TTC549 (cell line): ENCODE data around the gene DOCK2.

Source experiments
- FAIRE-seq: peaks from 2 replicates; lab custom pipeline; 2012; peaks lifted over from hg19 to GRCh38; lab: Jason Lieb, UNC

Gene DOCK2

GRCh38 chr5:169870211-169870610 is 233.1 kb downstream of the DOCK2 start:
- no peak for FAIRE-seq

- FAIRE-seq: no peak
Observed at GRCh38 chr5:169871826-169872490, 234.9 kb downstream of the DOCK2 start.

GRCh38 chr5:169873642-169874041 is 236.6 kb downstream of the DOCK2 start:
- no peak for FAIRE-seq

GRCh38 chr5:169874621-169875020 is 237.5 kb downstream of the DOCK2 start:
- no peak for FAIRE-seq

- no peak for FAIRE-seq
Observed at GRCh38 chr5:169875091-169875728, 238.1 kb downstream of the DOCK2 start.

GRCh38 chr5:169875731-169876130 is 238.7 kb downstream of the DOCK2 start:
- FAIRE-seq: no peak

GRCh38 chr5:169876386-169876785 is 239.3 kb downstream of the DOCK2 start:
- FAIRE-seq: no peak

- FAIRE-seq: no peak
Observed at GRCh38 chr5:169880012-169880663, 243.1 kb downstream of the DOCK2 start.

- FAIRE-seq: no peak
Observed at GRCh38 chr5:169880785-169881184, 243.7 kb downstream of the DOCK2 start.

GRCh38 chr5:169881702-169882303 is 244.7 kb downstream of the DOCK2 start:
- FAIRE-seq: no peak

- FAIRE-seq: no peak
Observed at GRCh38 chr5:169886033-169886432, 249.0 kb downstream of the DOCK2 start.

- no peak for FAIRE-seq
Observed at GRCh38 chr5:169886677-169887076, 249.6 kb downstream of the DOCK2 start.

GRCh38 chr5:169889572-169889971 is 252.5 kb downstream of the DOCK2 start:
- no peak for FAIRE-seq

- FAIRE-seq: no peak
Observed at GRCh38 chr5:169893010-169893409, 255.9 kb downstream of the DOCK2 start.

GRCh38 chr5:169893571-169893970 is 256.5 kb downstream of the DOCK2 start:
- no peak for FAIRE-seq

- no peak for FAIRE-seq
Observed at GRCh38 chr5:169895926-169896325, 258.9 kb downstream of the DOCK2 start.

GRCh38 chr5:169897481-169897880 is 260.4 kb downstream of the DOCK2 start:
- FAIRE-seq: no peak

GRCh38 chr5:169901896-169902295 is 264.8 kb downstream of the DOCK2 start:
- FAIRE-seq: no peak

- FAIRE-seq: no peak
Observed at GRCh38 chr5:169904059-169904458, 267.0 kb downstream of the DOCK2 start.

- no peak for FAIRE-seq
Observed at GRCh38 chr5:169904508-169904907, 267.4 kb downstream of the DOCK2 start.

GRCh38 chr5:169905017-169905416 is 267.9 kb downstream of the DOCK2 start:
- FAIRE-seq: no peak

GRCh38 chr5:169906745-169907649 is 269.9 kb downstream of the DOCK2 start:
- FAIRE-seq: no peak
